GM10847 (cell line): ENCODE data around the gene ZNF383.

Experiments
- POLR2A ChIP-seq: IDR thresholded peaks from 2 replicates; pipeline ENCODE4 v1.6.1; 2011; ENCODE audit not compliant: insufficient read length; ENCODE audit errors: extremely low read depth

The ZNF383 gene

DNA sequence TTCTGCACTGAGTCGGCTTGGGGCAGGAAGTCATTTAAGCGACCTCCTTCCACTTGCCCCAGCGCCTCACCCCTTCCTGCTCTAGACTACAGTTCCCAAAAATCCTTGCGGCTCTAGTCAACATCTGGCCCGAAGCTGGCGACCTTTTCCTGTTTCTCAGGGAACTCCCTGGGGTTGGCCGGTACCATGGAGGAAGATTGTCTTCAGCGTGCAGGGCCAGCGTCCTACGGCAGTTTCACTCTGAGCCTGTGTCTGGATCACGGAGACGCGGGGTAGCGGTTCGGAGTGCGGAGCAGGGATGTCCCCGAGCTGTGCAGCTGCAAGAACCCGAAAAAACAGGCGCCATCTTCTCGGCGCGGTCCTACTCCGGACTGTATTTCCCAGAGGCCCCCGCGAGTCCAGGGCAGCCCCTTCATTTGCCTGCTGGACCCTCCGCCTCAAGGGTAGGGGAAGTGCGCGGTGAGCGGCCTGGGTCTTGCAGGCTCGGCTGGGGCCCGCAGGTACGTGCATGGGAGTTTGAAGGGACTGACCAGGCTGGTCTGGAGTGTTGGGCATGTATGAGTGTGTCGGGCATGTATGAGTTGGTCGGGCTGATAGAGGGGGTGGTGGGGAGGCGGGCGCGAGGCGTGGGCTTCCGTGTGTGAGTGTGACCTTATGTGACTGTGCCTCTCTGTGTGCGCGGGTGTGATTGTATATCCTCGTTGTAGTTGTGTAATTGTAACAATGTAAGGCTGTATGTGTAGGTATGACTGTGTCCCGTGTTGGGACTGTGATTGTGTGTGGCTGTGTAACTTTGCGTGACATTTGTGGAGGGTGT lies at the start of gene ZNF383:
TSS of gene ZNF383 (plus strand) at position 440 of the 817 bp plus-strand sequence. CDS start 12,240 bp downstream, outside the sequence.
- peak; percentile 83 for TF ChIP-seq POLR2A

DNA sequence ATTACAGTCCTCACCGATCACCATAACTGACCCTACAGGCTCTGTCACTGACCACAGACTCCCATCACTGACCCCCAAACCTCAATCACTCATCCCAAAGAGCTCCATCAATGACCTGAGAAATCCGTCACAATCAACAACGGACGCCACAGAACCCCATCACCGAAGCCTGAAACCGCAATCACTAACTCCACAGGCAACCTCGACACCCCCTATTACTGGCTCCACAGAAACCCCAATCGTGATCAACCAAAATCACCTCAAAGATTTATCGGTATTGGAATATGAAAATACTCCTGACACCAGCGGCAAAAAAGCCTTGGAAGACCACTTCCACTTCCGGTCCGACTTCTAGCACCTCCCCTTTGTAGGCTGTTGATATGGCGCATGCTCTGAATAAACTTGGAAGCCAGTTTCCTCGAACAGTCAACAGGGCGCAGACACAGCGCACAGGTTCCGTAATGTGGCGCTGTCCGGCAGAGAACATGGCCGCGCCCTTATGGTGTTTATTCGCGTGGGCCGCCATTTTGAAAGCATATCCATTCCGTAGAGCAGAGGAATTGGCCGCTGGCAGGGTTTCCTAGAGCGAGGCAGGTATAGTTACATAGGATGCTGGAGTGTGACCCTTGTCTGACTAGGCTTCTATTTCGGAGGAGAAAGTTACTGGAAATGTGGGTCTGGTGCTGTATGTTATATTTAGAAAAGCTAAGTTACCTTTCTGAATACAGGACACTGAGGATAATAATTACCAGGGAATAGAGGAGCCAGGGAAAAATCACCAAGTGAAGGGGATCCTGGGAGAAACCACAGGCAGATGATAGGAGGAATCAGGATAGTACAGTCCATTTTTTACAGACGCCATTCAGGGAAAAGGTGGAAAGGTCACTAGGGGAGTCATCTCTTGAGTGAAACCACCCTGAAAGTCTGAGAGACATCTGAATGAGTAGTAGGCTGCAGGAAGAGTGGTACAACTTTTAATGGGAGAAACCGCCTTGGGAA lies 45.3 kb upstream of the ZNF383 start, which contains the start of gene ZNF585A:
TSS of gene ZNF585A (minus strand) at position 328 of the 999 bp plus-strand sequence. CDS start 2,785 bp downstream, outside the sequence.
- TF ChIP-seq POLR2A, result no peak

DNA sequence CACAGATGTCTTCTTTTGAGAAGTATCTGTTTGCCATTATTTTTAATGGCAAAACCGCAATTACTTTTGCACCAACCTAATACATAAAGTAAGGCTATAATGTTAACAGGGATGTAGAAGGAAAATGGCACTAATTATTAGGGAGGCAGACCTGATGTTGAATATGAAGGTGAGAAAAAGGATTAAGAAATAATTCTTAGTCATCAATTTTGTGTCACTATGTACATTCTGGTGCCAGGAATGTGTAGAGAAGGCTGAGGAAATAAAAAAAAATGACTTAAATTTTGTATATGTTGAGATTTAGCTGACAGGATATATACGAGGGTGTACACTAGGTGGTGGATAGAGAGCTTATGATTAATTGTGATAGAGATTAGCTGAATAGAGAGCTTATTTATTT lies 20.2 kb upstream of the ZNF383 start:
- TF ChIP-seq POLR2A, result no peak

DNA sequence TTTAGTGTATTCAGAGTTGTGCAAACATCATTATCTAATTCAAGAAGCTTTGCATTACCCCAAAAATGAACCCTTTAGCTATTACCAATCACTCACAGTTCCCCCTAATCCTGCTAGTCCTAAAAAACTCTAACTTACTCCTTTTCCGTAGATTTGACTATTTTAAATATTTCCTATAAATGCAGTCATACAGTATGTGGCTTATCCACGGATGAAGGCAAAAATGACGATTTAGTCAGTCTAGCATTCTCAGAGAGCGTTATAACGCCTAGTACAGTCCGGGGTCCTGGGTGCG lies 587 bp upstream of the ZNF383 start:
- TF ChIP-seq POLR2A, result no peak

DNA sequence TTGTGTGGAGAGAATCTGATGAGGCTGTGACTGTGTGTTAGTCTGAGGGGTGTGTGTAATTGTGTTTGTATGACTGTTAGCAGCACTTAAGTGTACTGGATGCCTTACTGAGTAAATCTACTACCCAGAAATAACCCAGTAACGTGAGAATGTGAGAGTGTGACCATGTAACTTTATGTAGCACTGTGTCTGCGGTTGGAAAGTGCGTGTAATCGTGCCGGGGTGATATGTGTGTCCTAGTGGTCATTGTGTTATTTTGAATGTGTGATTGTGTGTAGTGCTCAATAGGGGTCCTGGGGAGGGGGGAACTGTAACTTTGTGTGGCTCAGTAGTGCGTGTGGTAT lies 550 bp downstream of the ZNF383 start:
- TF ChIP-seq POLR2A, result no peak

DNA sequence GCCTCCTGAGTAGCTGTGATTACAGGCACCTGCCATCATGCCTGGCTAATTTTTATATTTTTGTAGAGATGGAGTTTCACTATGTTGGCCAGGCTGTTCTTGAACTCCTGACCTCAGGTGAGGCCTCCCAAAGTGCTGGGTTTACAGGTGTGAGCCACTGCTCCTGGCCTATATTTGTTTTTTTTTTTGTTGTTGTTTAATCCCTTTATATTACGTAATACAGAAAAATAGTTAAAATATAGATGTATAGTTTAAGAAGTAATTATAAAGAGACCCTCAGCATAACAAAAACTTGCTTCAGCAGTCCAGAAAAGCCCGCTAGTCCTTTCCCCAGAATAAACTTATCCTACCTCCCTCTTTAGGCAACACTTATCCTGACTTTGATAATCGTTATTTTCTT lies 2.4 kb downstream of the ZNF383 start:
- no peak for TF ChIP-seq POLR2A

DNA sequence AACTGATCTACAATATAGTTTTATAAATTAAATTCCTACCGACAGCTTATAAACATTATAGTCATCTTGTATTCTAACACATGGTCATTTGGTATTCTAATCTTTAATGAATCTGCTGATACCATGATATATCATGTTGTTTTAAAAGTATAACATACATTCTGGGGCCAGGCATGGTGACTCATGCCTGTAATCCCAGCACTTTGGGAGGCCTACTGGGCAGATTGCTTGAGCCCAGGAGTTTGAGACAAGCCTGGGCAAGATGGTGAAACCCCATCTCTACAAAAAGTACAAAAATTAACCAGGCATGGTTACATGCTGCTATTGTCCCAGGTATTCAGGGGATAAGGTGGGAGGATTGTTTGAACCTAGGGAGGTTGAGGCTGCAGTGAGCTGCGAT lies 3.1 kb downstream of the ZNF383 start:
- TF ChIP-seq POLR2A, result no peak

DNA sequence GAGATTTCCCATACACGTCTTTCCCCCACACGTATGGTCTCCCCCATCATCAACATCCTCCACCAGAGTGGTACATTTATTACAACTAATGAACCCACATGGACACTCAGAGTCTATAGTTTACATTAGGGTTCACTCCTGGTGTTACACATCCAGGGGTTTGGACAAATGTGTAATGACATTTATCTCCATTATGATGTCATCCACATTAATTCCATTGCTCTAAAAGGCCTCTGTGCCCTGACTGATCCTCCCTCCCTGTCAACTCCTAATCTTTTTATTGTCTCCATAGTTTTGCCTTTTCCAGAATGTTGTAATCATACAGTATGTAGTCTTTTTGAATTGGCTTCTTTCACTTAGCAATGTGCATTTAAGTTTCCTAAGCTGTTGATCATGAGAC lies 8.2 kb downstream of the ZNF383 start:
- TF ChIP-seq POLR2A, result no peak

DNA sequence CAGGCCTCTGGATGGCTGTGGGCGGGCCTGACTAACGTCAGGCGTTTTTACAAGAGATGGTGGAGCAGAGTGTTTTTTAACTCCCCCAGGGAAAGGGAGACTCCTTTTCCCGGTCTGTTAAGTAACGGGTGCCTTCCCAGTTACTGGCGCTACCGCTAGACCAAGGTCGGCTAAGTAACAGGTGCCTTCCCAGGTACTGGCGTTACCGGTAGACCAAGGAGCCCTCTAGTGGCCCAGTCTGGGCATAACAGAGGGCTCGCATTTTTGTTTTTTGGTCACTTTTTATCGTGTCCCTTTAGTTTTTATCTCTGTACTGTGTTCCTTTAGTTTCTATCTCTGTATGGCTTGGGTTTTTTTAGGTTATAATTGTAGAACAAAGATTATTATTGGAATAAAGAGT lies 10.0 kb downstream of the ZNF383 start:
- no peak for TF ChIP-seq POLR2A

DNA sequence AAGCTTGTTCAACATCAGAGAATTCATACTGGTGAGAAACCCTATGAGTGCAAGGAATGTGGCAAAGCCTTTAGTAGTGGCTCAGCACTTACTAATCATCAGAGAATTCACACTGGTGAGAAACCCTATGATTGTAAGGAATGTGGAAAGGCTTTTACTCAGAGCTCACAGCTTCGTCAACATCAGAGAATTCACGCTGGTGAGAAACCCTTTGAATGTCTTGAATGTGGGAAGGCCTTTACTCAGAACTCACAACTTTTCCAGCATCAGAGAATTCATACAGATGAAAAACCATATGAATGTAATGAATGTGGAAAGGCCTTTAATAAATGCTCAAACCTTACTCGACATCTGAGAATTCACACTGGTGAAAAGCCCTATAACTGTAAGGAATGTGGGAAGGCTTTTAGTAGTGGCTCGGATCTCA lies 25.2 kb downstream of the ZNF383 start:
- no peak for TF ChIP-seq POLR2A

DNA sequence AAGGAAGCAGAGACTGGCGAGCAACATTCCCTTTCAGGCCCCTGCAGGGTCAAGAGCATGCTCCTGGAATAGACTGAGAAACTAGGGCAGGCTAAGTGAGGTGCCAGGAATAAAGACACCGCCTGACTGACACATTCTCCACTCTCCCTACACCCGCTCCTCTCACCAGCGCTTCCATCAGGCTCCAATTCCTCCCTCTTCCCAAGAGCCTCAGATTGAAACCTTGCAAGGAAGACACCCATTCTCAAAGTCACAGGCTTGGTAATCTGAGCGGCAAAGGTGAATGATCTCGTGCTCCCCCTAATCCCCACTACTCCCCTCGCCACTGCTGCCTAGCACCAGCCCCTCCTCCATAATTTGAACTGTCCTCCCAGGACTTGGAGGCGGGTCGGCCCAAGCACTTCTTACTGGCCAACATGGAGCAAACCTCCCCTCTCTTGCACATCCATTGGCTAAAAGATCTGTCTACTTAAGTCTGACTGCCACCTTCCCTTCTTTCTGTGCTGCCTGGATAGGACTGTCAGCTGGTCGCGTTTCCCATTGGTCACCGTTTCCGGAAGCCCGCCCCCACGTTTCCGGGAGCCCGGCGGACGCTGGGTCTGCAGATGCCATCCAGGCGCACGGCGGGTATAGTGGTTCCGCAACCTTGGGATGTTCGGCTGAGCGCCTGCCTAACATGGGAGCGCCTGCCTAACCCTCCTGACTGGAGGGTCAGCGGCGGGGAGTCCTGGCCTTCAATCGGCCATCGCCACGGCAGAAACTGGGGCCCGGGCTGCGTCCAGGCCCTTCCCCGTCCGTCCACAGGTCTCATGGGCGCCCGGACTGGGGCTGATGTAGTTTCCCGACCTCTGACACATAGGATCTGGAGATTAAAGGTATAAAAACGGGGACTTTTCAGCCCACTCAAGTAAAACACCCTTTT lies 33.6 kb downstream of the ZNF383 start:
- no peak for TF ChIP-seq POLR2A
